Psoas muscle (tissue), 8 donors: Measurements from ENCODE around the gene TANK. TPM values are rescaled to one million over a fixed set of nuclear protein-coding genes. Genes with fewer than 3 reads are reported as not detected.
A peak's percentile ranks its signal among the peaks of the same experiment; 100 is the strongest.

Source experiments
- ATAC-seq, 4 donors: fragments of 200-7000 bp; cut with Tn5 transposase; one replicate each; pipeline ENCODE4 v1.9.1; 2020; ENCODE audit warnings: moderate library complexity in 3 of 4, mild to moderate bottlenecking in 2 of 4
- DNase-seq, 2 donors: peaks; one replicate each; pipeline ENCODE4 v3.0.0-alpha.2; 2020
- H3K27ac ChIP-seq: fragments of 200-600 bp; one replicate; pipeline ENCODE4 v1.8.0; 2022
- H3K27me3 ChIP-seq, 3 donors: fragments of 200-600 bp in 1 of 3; one replicate each; pipeline versions ENCODE4 v1.6.1 to v1.8.0; 2013 to 2022; ENCODE audit warnings: low read length in 2 of 3, mild to moderate bottlenecking in 2 of 3, moderate library complexity in 1 of 3; ENCODE audit not compliant: insufficient read depth in 3 of 3
- H3K36me3 ChIP-seq, 2 donors: fragments of 200-600 bp in 1 of 2; one replicate each; pipeline versions ENCODE4 v1.6.1 to v1.8.0; 2013 to 2022; ENCODE audit warnings: low read depth in 1 of 2, mild to moderate bottlenecking in 1 of 2, moderate library complexity in 1 of 2; ENCODE audit not compliant: insufficient read depth in 1 of 2
- H3K4me1 ChIP-seq: fragments of 200-600 bp; one replicate; pipeline ENCODE4 v1.8.0; 2022
- H3K4me3 ChIP-seq: fragments of 200-600 bp; one replicate; pipeline ENCODE4 v1.8.0; 2022; ENCODE audit warnings: mild to moderate bottlenecking
- H3K9me3 ChIP-seq: fragments of 200-600 bp; one replicate; pipeline ENCODE4 v1.8.0; 2022
- WGBS, 3 donors: extraction: QIAGEN DNeasy Blood & Tissue Kit; methylation state at CpG; one replicate each; pipeline versions ENCODE4 v1.1.6 to v1.1.7; 2013; 5-methylcytosine and 5-hydroxymethylcytosine counted together
- intact Hi-C, 2 donors: fragments of 100-400 bp; cut with DNase I; formaldehyde crosslinking; loops; one replicate each; pipeline versions ENCODE4 v1.11.0 to v1.14.2; 2022
- polyA plus RNA-seq, 3 donors: library from polyadenylated mRNA; stranded (reverse); fragments of 200-250 nt; gene quantifications; one replicate each; pipeline ENCODE4 v1.2.3, GENCODE V29; 2013
- total RNA-seq, 4 donors: library from RNA; stranded (reverse); fragmentation: NEBNext Ultra II Directional in 2 of 4; extraction: Animal tissue kit (Norgen Biotek cat#: 25700) in 2 of 4; gene quantifications; one replicate each; pipeline versions ENCODE4 v1.2.1 to v1.2.4, GENCODE V29; 2021 to 2023
- TF ChIP-seq, protein P1 (sequence below): fragments of 200-600 bp; IDR thresholded peaks from one replicate; pipeline ENCODE4 v1.8.0; 2022; ENCODE audit warnings: antibody characterized with exemption
- donor health status: healthy with polysubstance abuse.
- donor health status: DM: no; HTN: no; CAD: no; lungs with moderate emphysema.
- donor health status: Bipolar disorder and iron deficiency.
- donor health status: healthy.
- donor health status: DM: yes; HTN: yes; CAD: no.
- donor health status: DM: no; HTN: no; CAD: no.
- donor health status: DM: no; HTN: no; CAD: no.
- donor health status: DM: yes; HTN: yes; CAD: no.

Gene TANK
- total and polyA plus RNA-seq, 7 donors: 39.6 to 75.7 (median 57.2) TPM

DNA sequence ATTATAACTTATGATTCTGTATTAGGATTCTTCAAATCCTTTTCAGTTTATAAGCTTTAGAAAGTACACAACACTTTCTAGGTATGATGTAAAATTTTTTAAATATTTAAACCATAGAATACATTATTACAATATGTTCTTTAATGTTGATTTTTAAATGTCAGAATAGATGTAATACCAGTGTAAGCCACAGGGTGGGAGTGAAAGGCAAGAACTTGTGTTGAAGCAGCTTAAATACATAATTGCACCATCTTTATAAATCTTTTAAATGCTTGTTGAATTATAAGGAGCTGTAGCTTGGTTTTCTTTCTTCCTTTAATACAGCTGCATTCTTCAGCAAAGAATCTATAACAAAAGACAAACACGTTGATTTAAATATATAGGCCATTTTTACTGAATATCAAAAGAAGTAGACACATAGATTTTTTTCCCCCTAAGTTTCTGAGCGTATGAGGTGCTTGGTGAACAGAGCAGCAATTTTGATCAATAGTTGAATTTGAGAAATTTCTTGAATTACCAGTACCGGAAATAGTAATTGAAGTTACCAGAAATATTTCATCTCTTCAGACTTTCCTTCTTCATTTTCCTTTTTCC, 63.0 kb downstream of the TANK start:
- 80 to 82% (median 81%) methylated on average over 3 of the region's 3 CpGs for WGBS, 3 donors
- TF ChIP-seq, protein P1, sequence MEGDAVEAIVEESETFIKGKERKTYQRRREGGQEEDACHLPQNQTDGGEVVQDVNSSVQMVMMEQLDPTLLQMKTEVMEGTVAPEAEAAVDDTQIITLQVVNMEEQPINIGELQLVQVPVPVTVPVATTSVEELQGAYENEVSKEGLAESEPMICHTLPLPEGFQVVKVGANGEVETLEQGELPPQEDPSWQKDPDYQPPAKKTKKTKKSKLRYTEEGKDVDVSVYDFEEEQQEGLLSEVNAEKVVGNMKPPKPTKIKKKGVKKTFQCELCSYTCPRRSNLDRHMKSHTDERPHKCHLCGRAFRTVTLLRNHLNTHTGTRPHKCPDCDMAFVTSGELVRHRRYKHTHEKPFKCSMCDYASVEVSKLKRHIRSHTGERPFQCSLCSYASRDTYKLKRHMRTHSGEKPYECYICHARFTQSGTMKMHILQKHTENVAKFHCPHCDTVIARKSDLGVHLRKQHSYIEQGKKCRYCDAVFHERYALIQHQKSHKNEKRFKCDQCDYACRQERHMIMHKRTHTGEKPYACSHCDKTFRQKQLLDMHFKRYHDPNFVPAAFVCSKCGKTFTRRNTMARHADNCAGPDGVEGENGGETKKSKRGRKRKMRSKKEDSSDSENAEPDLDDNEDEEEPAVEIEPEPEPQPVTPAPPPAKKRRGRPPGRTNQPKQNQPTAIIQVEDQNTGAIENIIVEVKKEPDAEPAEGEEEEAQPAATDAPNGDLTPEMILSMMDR: peak; percentile 81
- Histone ChIP-seq H3K9me3 (no peaks in the 10 kb centered on the region), H3K27ac (no peak overlapping the region), H3K4me1 (no peaks in the 10 kb centered on the region), H3K27me3 (no peaks in the 10 kb centered on the region), H3K4me3 (no peak overlapping the region), H3K36me3 (peaks cover 3 to 47% of the 10 kb centered on the region in 2 donors)
- intact Hi-C loops: loop anchor here (5.0 kb wide), 1 partner anchor 49 kb away; no protein-coding TSS in a partner anchor
- ATAC-seq: peak in 2 of 4 donors; percentile 54 to 73
- DNase-seq: no peak

DNA sequence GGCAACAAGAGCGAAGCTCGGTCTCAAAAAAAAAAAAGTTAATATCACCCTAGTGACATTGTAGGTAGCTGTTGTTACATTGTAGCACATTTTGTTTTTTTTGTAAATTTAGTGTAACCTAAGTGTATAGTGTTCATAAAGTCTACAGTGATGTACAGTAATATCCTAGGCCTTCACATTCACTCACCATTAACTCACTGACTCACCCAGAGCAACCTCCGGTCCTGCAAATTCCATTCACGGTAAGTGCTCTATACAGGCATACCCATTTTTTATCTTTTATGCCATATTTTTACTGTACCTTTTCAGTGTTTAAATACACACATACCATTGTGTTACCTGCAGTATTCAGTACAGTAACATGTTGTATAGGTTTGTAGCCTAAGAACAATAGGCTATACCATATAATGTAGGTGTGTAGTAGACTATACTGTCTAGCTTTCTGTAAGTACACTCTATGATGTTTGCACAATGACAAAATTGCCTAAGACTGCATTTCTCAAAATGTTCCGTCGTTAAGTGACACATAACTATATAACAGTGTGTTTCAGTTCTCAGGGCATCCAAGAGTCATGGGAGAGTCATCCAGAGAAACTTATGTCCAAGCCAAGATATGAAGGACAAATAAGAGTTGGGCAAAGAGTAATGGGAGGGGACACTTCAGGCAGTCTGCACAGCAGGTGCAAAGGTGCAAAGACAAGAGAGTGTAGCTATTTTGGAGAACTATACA, 68.4 kb downstream of the TANK start:
- peak in 3 of 4 donors; percentile 64 to 84 (median 78) for ATAC-seq
- intact Hi-C loops: no loop called here
- Histone ChIP-seq H3K9me3 (no peaks in the 10 kb centered on the region), H3K27ac (no peak overlapping the region), H3K4me1 (peaks cover 18% of the 10 kb centered on the region), H3K36me3 (peaks cover 8 to 69% of the 10 kb centered on the region in 2 donors), H3K4me3 (no peak overlapping the region), H3K27me3 (no peaks in the 10 kb centered on the region)
- WGBS, 3 donors: 86 to 88% (median 87%) methylated on average over 6 of the region's 6 CpGs
- DNase-seq: no peak
- TF ChIP-seq, protein P1: no peak

DNA sequence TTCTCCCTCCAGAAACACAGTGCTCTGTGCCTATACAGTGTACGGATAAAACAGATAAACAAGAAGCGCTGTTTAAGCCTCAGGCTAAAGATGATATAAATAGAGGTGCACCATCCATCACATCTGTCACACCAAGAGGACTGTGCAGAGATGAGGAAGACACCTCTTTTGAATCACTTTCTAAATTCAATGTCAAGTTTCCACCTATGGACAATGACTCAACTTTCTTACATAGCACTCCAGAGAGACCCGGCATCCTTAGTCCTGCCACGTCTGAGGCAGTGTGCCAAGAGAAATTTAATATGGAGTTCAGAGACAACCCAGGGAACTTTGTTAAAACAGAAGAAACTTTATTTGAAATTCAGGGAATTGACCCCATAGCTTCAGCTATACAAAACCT, 70.7 kb downstream of the TANK start:
- WGBS, 3 donors: 46 to 65% (median 46%) methylated on average over 4 of the region's 4 CpGs
- intact Hi-C loops: loop anchor here in 1 of 2 donors (2.0 kb wide), 1 partner anchor 20 kb away; no protein-coding TSS in a partner anchor
- H3K9me3 ChIP-seq: no peaks in the 10 kb centered on the region
- no peaks in the 10 kb centered on the region for H3K27me3 ChIP-seq
- peaks cover 18% of the 10 kb centered on the region for H3K4me1 ChIP-seq
- H3K36me3 ChIP-seq: peaks cover 8 to 60% of the 10 kb centered on the region in 2 donors
- ATAC-seq (peak; percentile 80 to 94 (median 93)), DNase-seq (no peak)
- TF ChIP-seq, protein P1: no peak
- H3K4me3 ChIP-seq: no peak overlapping the region
- peak overlapping the region; percentile 13 for H3K27ac ChIP-seq

DNA sequence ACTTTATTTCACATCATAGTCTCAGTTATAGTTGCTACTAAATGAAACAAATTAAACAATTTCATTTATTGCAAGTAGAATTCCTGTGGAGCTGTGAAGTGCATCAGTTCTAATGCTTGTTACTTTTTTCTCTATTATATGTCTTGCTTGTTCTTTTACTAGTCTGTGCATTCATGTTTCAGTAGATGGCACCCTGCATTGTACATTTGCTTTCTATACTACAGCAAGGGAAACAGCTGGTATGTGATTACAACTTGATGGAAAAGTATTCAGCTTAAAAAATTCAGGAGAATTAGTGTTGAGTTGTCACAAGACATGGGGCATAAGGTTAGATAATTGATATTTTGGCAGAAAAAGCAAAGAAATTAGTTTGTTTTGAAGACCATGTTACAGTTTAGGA, 72.3 kb downstream of the TANK start:
- Histone ChIP-seq H3K9me3 (no peaks in the 10 kb centered on the region), H3K36me3 (peaks cover 6 to 54% of the 10 kb centered on the region in 2 donors), H3K27me3 (no peaks in the 10 kb centered on the region), H3K4me1 (peaks cover 18% of the 10 kb centered on the region), H3K27ac (no peak overlapping the region), H3K4me3 (no peak overlapping the region)
- TF ChIP-seq, protein P1: no peak
- intact Hi-C loops: no loop called here
- DNase-seq (no peak), ATAC-seq (no peak)
